HG03521 (cell line): ENCODE data around the gene MED15.
"Not testable (repeated sequence)": the region's sequence is repeated elsewhere in the genome, so short reads cannot be mapped to it uniquely, and the experiment has no call there.

Experiments used
- ATAC-seq: cut with Tn5 transposase; IDR thresholded peaks from one replicate; pipeline ENCODE4 v1.9.1; 2021; ENCODE audit warnings: mild to moderate bottlenecking, moderate library complexity; ENCODE audit not compliant: unreplicated experiment

The MED15 gene

GRCh38 chr22:20581503-20582170 lies 74.2 kb downstream of the MED15 start:
- no peak for ATAC-seq

- ATAC-seq: no peak
These were observed 74.7 kb downstream of the MED15 start for GRCh38 chr22:20582171-20582511.

- no peak for ATAC-seq
These were observed 75.3 kb downstream of the MED15 start for GRCh38 chr22:20582520-20583361.

- no peak for ATAC-seq
These were observed 76.1 kb downstream of the MED15 start for GRCh38 chr22:20583471-20583922.

- no peak for ATAC-seq
These were observed 76.8 kb downstream of the MED15 start for GRCh38 chr22:20584029-20584871.

GRCh38 chr22:20584872-20585638 lies 77.6 kb downstream of the MED15 start:
- no peak for ATAC-seq

GRCh38 chr22:20585639-20586402 lies 78.4 kb downstream of the MED15 start:
- no peak for ATAC-seq

- ATAC-seq: no peak
These were observed 79.0 kb downstream of the MED15 start for GRCh38 chr22:20586403-20586745.

GRCh38 chr22:20587206-20587958 lies 80.0 kb downstream of the MED15 start:
- ATAC-seq: no peak

- no peak for ATAC-seq
These were observed 80.9 kb downstream of the MED15 start for GRCh38 chr22:20588092-20588842.

- ATAC-seq: no peak
These were observed 81.6 kb downstream of the MED15 start for GRCh38 chr22:20588843-20589581.

GRCh38 chr22:20589614-20590476 lies 82.4 kb downstream of the MED15 start:
- ATAC-seq: no peak

GRCh38 chr22:20590477-20591294 lies 83.3 kb downstream of the MED15 start:
- ATAC-seq: no peak

GRCh38 chr22:20591295-20591645 lies 83.9 kb downstream of the MED15 start:
- no peak for ATAC-seq

- no peak for ATAC-seq
These were observed 84.4 kb downstream of the MED15 start for GRCh38 chr22:20591660-20592310.

- ATAC-seq: not testable (repeated sequence)
These were observed 86.6 kb downstream of the MED15 start for GRCh38 chr22:20594038-20594437.
